Activated T-helper 2 cell treated with anti-CD3 and anti-CD28 coated beads, Interferon-gamma antibody, Interleukin-2, Interleukin-4, amounts not matched to agents 10 μg/mL and 5 μg/mL and 100 μg/mL, durations not matched to agents 14 hours and 24 hours and 36 hours (primary cell): Measurements from ENCODE around the gene JAG1. TPM values are rescaled to one million over a fixed set of nuclear protein-coding genes. Genes with fewer than 3 reads are reported as not detected.

Experiments
- DNase-seq: peaks from one replicate; pipeline ENCODE4 v3.0.0; 2021; ENCODE audit warnings: low spot score
- H3K27ac Mint-ChIP-seq: one replicate; pipeline ENCODE4 v1.8.0; 2021; ENCODE audit warnings: mixed read lengths
- H3K27me3 Mint-ChIP-seq: one replicate; pipeline ENCODE4 v1.8.0; 2021; ENCODE audit warnings: low read depth, mixed read lengths
- H3K36me3 Mint-ChIP-seq: one replicate; pipeline ENCODE4 v1.8.0; 2021; ENCODE audit warnings: low read depth, mixed read lengths
- H3K4me1 Mint-ChIP-seq: one replicate; pipeline ENCODE4 v1.8.0; 2021; ENCODE audit warnings: low read depth, mixed read lengths
- H3K4me3 Mint-ChIP-seq: one replicate; pipeline ENCODE4 v1.8.0; 2021; ENCODE audit warnings: low read depth, mild to moderate bottlenecking, moderate library complexity, mixed read lengths
- H3K9me3 Mint-ChIP-seq: one replicate; pipeline ENCODE4 v1.8.0; 2021; ENCODE audit warnings: mixed read lengths
- intact Hi-C: fragments of 100-400 bp; cut with micrococcal nuclease; formaldehyde crosslinking; loops from one replicate; pipeline ENCODE4 v1.15.1; 2023
- total RNA-seq: library from RNA; stranded (reverse); gene quantifications from 2 replicates; pipeline ENCODE4 v1.2.3, GENCODE V29; 2022

Gene JAG1
- total RNA-seq, 1 donor from 2014 or later, result 2.8 TPM

DNA sequence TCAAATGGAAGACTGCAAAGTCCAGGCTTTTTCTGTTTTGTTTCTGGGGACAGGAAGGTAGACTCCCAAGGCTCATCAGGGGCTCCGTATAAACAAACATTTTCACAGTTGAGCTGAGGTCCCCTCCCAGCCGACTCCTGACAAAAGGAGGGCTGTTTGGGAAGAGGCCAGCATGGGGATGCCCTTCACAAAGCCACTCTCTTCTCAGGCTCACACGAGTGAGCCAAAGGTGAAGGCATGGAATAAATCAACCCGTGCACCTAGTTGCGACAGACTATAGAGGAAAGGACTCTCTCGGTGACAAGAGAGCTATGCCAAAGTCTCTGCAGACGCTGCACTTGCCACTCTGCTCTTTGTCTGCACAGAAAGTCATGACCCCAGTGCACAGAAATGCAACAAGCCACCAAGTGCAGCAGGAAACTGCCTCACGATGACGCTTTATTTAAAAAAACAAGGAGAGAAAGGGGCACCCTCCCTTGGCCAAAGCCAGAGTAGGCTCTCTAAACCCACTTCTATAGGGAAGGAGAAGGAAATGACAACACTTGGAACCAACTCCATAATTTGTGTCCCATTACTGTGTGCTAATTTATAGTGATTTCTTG, 21.0 kb downstream of the JAG1 start:
- intact Hi-C loops, result loop anchor here (5.0 kb wide), 1 partner anchor 50 kb away; no protein-coding TSS in a partner anchor

DNA sequence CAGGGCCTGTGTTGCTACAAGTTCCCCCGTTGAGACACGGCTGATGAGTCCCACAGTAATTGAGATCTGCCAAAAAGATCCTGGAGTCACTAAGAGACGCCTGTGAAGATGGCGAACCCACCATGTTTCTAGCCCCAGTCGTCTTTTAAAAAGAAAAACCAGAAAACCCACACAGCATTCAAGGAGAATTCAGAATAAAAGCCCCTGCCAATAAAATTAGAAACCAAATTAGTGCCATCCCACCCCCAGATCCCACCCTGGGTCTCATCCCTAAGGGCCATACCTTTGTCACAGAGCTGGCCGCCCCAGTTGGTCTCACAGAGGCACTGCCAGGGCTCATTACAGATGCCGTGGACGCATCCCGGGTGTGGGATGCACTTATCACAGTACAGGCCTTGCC, 21.6 kb downstream of the JAG1 start:
- no peak for DNase-seq
- no peaks in the 10 kb centered on the region for H3K9me3 Mint-ChIP-seq
- no peaks in the 10 kb centered on the region for H3K36me3 Mint-ChIP-seq
- no peak overlapping the region for H3K4me3 Mint-ChIP-seq
- H3K27ac Mint-ChIP-seq, result no peak overlapping the region
- intact Hi-C loops, result loop anchor here (5.0 kb wide), 1 partner anchor 50 kb away; no protein-coding TSS in a partner anchor
- peaks cover 12% of the 10 kb centered on the region for H3K4me1 Mint-ChIP-seq
- H3K27me3 Mint-ChIP-seq, result peaks cover 41% of the 10 kb centered on the region

More for the DNA sequence above, 21.0 kb downstream of the JAG1 start:
- Mint-ChIP-seq H3K36me3 (no peaks in the 10 kb centered on the region), H3K9me3 (no peaks in the 10 kb centered on the region), H3K4me3 (no peak overlapping the region), H3K27ac (no peak overlapping the region), H3K4me1 (peaks cover 12% of the 10 kb centered on the region), H3K27me3 (peaks cover 43% of the 10 kb centered on the region)
- no peak for DNase-seq

DNA sequence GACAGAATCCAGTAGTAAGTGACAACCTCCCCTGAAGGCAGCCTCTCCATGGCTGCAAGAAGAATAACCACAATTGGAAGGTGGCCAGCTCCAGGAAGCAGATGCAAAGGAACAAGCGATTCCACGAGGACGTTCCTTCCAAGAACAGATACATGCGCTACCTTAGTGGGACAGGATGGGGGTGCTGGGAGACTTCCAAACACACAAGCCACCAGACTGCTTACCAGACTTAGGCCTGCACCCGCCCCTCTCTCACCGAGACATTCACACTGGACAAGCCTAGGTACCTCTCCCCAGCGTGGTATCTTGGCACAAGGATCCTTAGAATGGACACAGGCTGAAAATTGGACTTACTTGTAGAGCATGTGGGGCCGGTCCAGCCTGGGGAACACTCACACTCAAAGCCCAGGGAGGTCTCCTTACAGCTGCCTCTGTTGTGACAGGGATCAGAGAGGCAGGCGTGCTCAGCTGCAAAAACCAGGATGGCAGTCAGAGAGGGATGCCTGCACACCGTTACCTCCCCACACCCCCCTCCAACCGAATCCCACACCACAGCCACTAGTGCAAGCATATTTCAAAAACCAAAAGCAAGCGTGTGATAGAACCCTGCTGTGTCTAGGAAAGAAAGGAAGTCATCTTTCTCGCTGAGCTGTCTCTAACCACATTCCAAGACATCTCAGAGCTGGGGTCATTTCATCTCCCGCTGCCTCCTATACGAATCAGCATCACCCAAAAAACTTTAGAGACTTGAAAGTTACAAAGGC, 22.4 kb downstream of the JAG1 start:
- DNase-seq, result no peak
- intact Hi-C loops, result loop anchor here (5.0 kb wide), 1 partner anchor 49 kb away; no protein-coding TSS in a partner anchor
- peaks cover 40% of the 10 kb centered on the region for H3K27me3 Mint-ChIP-seq
- H3K9me3 Mint-ChIP-seq, result no peaks in the 10 kb centered on the region
- peaks cover 12% of the 10 kb centered on the region for H3K4me1 Mint-ChIP-seq
- H3K27ac Mint-ChIP-seq, result no peak overlapping the region
- no peak overlapping the region for H3K4me3 Mint-ChIP-seq
- no peaks in the 10 kb centered on the region for H3K36me3 Mint-ChIP-seq

DNA sequence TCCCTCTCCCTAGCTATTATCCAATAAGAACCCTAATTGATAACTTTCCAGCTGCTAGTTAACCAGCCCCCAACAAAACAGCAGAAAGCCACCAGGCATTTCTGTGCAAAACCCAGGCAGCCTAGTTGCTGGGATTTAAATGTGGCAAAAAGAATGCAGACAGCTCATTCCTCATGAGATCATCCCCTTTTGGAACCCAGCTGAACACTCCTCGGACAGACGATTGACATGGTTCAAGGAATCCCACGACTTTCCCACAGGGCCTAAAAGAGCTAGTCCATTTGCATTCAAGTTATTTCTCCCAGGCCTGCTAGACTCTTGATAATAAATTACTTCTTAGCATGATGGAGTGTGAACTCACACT, 24.0 kb downstream of the JAG1 start:
- Mint-ChIP-seq H3K27me3 (peaks cover 29% of the 10 kb centered on the region), H3K4me1 (peaks cover 13% of the 10 kb centered on the region), H3K27ac (no peak overlapping the region), H3K36me3 (no peaks in the 10 kb centered on the region), H3K4me3 (no peak overlapping the region), H3K9me3 (no peaks in the 10 kb centered on the region)
- intact Hi-C loops, result loop anchor here (5.0 kb wide), 2 partner anchors 47 to 97 kb away; no protein-coding TSS in a partner anchor
- no peak for DNase-seq

DNA sequence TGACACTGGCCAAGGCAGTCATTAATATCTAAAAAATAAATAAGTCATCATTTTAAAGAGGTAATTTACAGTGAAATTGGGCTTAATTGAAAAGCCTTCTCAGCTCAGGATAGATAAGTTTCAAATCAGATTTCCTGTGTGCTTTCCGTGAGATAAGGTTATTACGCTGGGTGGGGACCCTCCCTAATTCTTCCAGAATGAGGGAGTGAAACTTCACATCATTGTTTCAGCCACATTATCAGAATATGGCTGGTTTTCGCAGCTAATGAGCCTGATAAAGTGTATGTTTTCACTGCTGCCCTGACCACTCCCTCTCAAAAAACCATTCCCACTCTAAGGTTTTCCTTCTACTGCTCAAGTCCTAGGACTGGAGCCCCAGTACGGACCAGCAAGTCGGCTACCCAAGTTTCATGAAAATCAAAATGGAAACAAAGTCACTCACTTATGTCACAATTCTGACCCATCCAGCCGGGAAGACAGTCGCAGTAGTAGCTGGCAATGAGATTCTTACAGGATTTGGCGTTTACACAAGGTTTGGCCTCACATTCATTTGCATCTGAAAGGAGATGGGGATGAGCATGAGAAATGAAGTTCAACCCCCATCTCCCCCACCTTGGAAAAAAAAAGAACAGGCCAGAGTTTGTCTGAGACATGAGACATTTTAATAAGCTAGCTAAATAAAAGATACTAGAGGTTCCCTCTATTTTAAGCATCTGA, 24.6 kb downstream of the JAG1 start:
- Mint-ChIP-seq H3K27ac (no peak overlapping the region), H3K4me1 (peaks cover 18% of the 10 kb centered on the region), H3K9me3 (no peaks in the 10 kb centered on the region), H3K4me3 (no peak overlapping the region), H3K27me3 (peaks cover 25% of the 10 kb centered on the region), H3K36me3 (no peaks in the 10 kb centered on the region)
- DNase-seq, result no peak
- intact Hi-C loops, result loop anchor here (5.0 kb wide), 1 partner anchor 97 kb away; no protein-coding TSS in a partner anchor

DNA sequence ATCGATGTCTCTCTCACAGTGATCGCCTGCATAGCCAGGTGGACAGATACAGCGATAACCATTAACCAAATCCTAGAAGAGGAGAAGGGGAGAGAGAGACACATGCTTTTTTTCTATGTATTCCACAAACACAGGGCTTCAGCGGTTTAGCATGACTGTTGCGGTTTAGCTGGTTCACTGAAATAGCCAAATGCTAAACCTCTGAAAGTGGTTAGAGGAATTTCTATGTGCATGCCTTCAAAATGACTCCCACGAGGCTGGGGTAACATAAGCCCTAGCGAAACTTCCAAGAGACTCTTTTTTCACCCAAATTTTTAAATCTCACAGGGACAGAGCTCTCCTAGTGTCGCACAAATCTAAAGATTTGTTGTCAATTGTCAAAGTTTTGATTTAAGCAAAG, 25.1 kb downstream of the JAG1 start:
- Mint-ChIP-seq H3K36me3 (no peaks in the 10 kb centered on the region), H3K27ac (no peak overlapping the region), H3K4me1 (peaks cover 15% of the 10 kb centered on the region), H3K4me3 (no peak overlapping the region), H3K9me3 (no peaks in the 10 kb centered on the region), H3K27me3 (peaks cover 21% of the 10 kb centered on the region)
- intact Hi-C loops, result loop anchor here (5.0 kb wide), 1 partner anchor 96 kb away; no protein-coding TSS in a partner anchor
- DNase-seq, result no peak

DNA sequence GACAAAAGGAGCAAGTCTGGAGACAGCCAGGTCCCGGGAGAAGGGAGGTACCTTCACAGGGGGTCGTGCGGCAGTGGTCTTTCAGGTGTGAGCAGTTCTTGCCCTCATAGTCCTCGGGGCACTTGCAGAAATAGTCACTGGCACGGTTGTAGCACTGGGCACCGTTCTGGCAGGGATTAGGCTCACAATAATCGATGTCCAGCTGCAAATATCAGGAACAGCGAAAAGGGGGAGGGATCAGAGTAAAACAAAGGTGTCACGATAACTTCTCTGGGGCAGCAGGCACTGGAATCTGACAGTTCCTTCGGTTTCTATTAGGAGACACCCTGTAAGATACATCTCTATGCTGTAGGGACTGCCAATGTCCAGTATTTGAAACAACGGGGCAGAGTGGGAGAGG, 25.9 kb downstream of the JAG1 start:
- Mint-ChIP-seq H3K27ac (no peak overlapping the region), H3K9me3 (no peaks in the 10 kb centered on the region), H3K27me3 (peaks cover 21% of the 10 kb centered on the region), H3K4me3 (no peak overlapping the region), H3K36me3 (no peaks in the 10 kb centered on the region), H3K4me1 (peaks cover 12% of the 10 kb centered on the region)
- intact Hi-C loops, result loop anchor here (5.0 kb wide), 1 partner anchor 96 kb away; no protein-coding TSS in a partner anchor
- no peak for DNase-seq

DNA sequence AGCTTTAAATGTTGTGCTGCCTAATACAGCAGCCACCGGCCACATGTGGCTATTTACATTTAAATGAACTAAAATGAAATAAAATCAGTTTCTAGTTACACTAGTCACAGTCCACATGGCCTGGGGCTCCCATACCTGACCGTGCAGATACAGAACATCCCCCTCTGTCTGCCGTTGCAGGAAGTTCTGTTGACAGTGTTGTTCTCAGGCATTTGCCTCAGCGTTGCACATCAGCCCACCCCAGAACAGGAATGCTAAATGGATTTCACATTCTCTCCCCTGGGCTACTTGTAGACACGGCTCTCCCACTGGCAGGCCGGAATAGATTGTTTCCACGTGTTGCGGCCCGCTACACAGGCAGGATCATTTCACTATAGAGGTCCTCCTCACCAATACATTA, 26.3 kb downstream of the JAG1 start:
- no peak for DNase-seq
- no peaks in the 10 kb centered on the region for H3K9me3 Mint-ChIP-seq
- no peak overlapping the region for H3K4me3 Mint-ChIP-seq
- no peak overlapping the region for H3K27ac Mint-ChIP-seq
- no peaks in the 10 kb centered on the region for H3K36me3 Mint-ChIP-seq
- peaks cover 21% of the 10 kb centered on the region for H3K27me3 Mint-ChIP-seq
- peaks cover 10% of the 10 kb centered on the region for H3K4me1 Mint-ChIP-seq
- intact Hi-C loops, result loop anchor here (5.0 kb wide), 1 partner anchor 95 kb away; no protein-coding TSS in a partner anchor

DNA sequence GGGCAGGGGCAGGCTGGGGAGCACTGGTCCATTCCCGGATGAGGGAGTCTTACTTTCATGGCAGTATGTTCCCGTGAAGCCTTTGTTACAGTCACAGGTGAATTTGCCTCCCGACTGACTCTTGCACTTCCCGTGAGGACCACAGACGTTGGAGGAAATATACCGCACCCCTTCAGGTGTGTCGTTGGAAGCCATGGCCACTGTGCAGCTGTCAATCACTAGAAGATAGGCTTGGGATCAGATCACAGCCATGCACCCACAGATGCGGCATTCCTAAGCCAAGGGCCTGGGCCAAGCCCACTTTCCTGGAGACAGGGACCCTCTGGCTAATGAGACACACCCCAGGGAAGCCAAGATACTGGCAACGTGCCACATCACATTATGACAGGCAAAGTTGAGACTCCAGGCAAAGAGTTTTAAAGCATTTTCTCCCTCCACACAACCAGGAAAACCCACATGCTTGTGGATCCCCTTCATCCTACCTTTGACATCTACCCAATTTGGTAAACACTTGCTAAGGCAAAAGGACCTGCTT, 26.8 kb downstream of the JAG1 start:
- no peak for DNase-seq
- Mint-ChIP-seq H3K36me3 (no peaks in the 10 kb centered on the region), H3K27ac (no peak overlapping the region), H3K9me3 (no peaks in the 10 kb centered on the region), H3K27me3 (peaks cover 19% of the 10 kb centered on the region), H3K4me1 (peaks cover 10% of the 10 kb centered on the region), H3K4me3 (no peak overlapping the region)
- intact Hi-C loops, result loop anchor here (5.0 kb wide), 1 partner anchor 95 kb away; no protein-coding TSS in a partner anchor

DNA sequence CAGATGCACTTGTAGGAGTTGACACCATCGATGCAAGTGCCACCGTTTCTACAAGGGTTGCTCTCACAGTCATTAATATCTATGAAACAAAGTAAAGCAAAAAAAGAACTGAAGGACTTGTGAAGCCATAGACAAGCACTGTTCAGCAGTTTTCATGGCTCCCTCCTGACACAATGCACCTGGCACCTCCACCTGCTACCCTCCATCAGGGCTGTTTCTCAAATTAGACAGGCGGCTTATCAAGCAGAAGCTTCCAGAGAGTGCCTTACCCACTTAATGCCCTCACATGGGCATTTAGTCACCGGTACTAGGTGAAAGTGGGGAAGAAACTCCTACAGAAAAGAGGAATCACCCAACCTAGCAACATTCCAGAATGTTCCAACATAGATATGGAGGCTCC, 27.8 kb downstream of the JAG1 start:
- H3K36me3 Mint-ChIP-seq, result peaks cover 1% of the 10 kb centered on the region
- H3K4me3 Mint-ChIP-seq, result no peak overlapping the region
- intact Hi-C loops, result loop anchor here (5.0 kb wide), 1 partner anchor 94 kb away; no protein-coding TSS in a partner anchor
- DNase-seq, result no peak
- no peaks in the 10 kb centered on the region for H3K9me3 Mint-ChIP-seq
- H3K27me3 Mint-ChIP-seq, result peaks cover 17% of the 10 kb centered on the region
- peaks cover 10% of the 10 kb centered on the region for H3K4me1 Mint-ChIP-seq
- H3K27ac Mint-ChIP-seq, result no peak overlapping the region

DNA sequence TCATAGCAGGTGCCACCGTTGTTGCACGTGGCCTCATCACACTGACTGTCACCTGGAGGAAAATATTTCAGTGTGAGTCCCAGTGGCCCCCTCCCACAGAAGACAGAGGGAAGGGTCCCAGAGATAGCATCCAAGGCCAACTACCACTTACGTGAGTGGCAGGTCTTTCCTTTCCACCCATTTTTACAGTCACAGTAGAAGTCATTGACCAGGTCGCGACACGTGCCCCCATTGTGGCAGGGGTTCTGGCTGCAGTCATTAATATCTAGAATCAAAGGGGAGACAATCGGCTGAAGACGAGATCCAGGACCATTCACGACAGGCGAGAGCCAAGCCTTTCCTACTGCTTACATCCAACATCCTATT, 28.6 kb downstream of the JAG1 start:
- Mint-ChIP-seq H3K27me3 (peaks cover 15% of the 10 kb centered on the region), H3K27ac (no peak overlapping the region), H3K4me3 (no peak overlapping the region), H3K36me3 (peaks cover 6% of the 10 kb centered on the region), H3K4me1 (peaks cover 10% of the 10 kb centered on the region), H3K9me3 (no peaks in the 10 kb centered on the region)
- DNase-seq, result no peak
- intact Hi-C loops, result loop anchor here (5.0 kb wide), 1 partner anchor 93 kb away; no protein-coding TSS in a partner anchor

DNA sequence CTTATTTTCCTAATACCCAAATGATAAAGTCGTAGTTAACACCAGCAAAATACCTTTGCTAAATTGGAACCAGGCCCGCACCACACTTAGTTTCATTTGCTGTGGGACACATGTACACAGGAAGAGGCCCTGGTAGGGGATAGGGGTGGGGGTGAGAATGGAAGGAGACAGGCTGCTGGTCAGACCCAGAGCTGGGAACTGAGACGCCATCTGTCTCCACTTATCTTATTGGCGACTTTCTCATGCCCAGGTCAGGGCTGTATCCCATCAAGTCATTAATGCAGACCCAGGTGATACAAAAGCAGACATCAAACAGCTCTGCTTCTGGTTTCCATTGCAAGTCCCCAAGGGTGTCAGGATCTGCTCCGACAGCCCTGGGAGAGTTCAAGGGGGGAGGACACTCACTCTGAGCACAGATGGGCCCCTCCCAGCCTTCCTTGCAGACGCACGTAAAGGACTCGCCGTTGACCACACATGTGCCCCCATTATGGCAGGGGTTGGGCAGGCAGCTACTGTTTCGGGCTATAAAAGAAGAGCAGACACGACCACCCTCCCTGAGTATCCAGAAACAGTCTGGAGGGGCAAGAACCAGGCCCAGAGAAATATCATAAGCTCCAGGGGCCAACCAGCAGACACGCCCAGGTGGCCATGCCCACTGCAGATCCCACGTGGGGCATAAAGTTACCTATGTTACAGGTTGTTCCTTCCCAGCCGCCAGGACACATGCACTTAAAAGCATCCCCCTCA, 29.2 kb downstream of the JAG1 start:
- Mint-ChIP-seq H3K27me3 (peaks cover 12% of the 10 kb centered on the region), H3K27ac (no peak overlapping the region), H3K9me3 (no peaks in the 10 kb centered on the region), H3K4me3 (no peak overlapping the region), H3K4me1 (peaks cover 10% of the 10 kb centered on the region), H3K36me3 (peaks cover 6% of the 10 kb centered on the region)
- no peak for DNase-seq
- intact Hi-C loops, result loop anchor here (5.0 kb wide), 1 partner anchor 92 kb away; no protein-coding TSS in a partner anchor
